Body of pancreas (tissue), 4 donors: ENCODE measurements around the gene POLN. TPM values are rescaled to one million over a fixed set of nuclear protein-coding genes. Genes with fewer than 3 reads are reported as not detected.

Experiments used
- ATAC-seq: fragments of 150-250 bp; one replicate; pipeline ENCODE4 v1.9.1; 2016
- DNase-seq, 4 donors: peaks; one replicate each; pipeline ENCODE4 v3.0.0-alpha.2; 2019
- H3K27ac ChIP-seq, 4 donors: fragments of 200-600 bp; sonication (generic); 1 replicate in 3 of 4; 2 replicates in 1 of 4; pipeline versions ENCODE4 v1.5.1 to v1.6.1; 2016 to 2019; ENCODE audit warnings: mild to moderate bottlenecking in 1 of 4, mixed read lengths in 1 of 4, moderate library complexity in 1 of 4
- H3K27me3 ChIP-seq, 2 donors: fragments of 200-600 bp; sonication (generic); one replicate each; pipeline ENCODE4 v1.6.0; 2016; ENCODE audit warnings: mild to moderate bottlenecking in 1 of 2
- H3K36me3 ChIP-seq, 2 donors: fragments of 200-600 bp; sonication (generic); replicated peaks in 1 of 2; 2 replicates each; pipeline ENCODE4 v1.5.1; 2016; ENCODE audit warnings: low read depth in 2 of 2; ENCODE audit not compliant: insufficient read depth in 1 of 2
- H3K4me1 ChIP-seq: fragments of 200-600 bp; sonication (generic); one replicate; pipeline ENCODE4 v1.6.0; 2016
- H3K4me3 ChIP-seq, 2 donors: fragments of 200-600 bp; sonication (generic); 1 replicate in 1 of 2; 2 replicates in 1 of 2; pipeline ENCODE4 v1.5.1; 2016 to 2019
- H3K9me3 ChIP-seq, 3 donors: fragments of 200-600 bp; sonication (generic); 1 replicate in 2 of 3; 2 replicates in 1 of 3; pipeline ENCODE4 v1.5.1; 2016
- CTCF ChIP-seq, 7 experiments: fragments of 450-650 bp in 4 of 7; fragments of 200-600 bp in 3 of 7; sonication (generic) in 3 of 7; IDR thresholded peaks; one replicate each; pipeline ENCODE4 v1.5.1; 2016 to 2019; ENCODE audit warnings: antibody characterized with exemption in 7 of 7
- POLR2A ChIP-seq, 3 donors: fragments of 450-650 bp; IDR thresholded peaks; one replicate each; pipeline ENCODE4 v1.6.1; 2016; ENCODE audit warnings: antibody characterized with exemption in 3 of 3, mild to moderate bottlenecking in 2 of 3
- WGBS, 2 donors: methylation state at CpG; one replicate each; pipeline ENCODE4 v1.1.5; 2017; 5-methylcytosine and 5-hydroxymethylcytosine counted together
- intact Hi-C: fragments of 100-400 bp; cut with DNase I; formaldehyde crosslinking; loops from one replicate; pipeline ENCODE4 v1.15.1; 2023
- total RNA-seq, 2 donors: library from RNA; depleted of rRNA; stranded (reverse); fragments of >200 nt; gene quantifications; one replicate each; pipeline ENCODE4 v1.1.0, GENCODE V29; 2016

The POLN gene
- total RNA-seq, 2 donors from 2014 or later, result 4.9 to 5.9 TPM

GRCh38 chr4:2071252-2071911, 170.5 kb downstream of the POLN start:
- ATAC-seq (peak; percentile 36), DNase-seq (peak in 2 of 4 donors; percentile 35 to 50)
- intact Hi-C loops, result no loop called here
- TF ChIP-seq CTCF (IDR thresholded peaks at IDR 0.05), result no peak
- no peak for TF ChIP-seq POLR2A (IDR thresholded peaks at IDR 0.05)
- H3K4me3 ChIP-seq, result no peak overlapping the region
- H3K36me3 ChIP-seq, result no peaks in the 10 kb centered on the region
- no peaks in the 10 kb centered on the region for H3K27me3 ChIP-seq
- no peaks in the 10 kb centered on the region for H3K9me3 ChIP-seq
- peaks cover 26% of the 10 kb centered on the region for H3K4me1 ChIP-seq
- peak overlapping the region; percentile 67 to 84 (median 73) for H3K27ac ChIP-seq
- 55 to 57% methylated on average over 4 to 15 of the region's 16 CpGs for WGBS, 2 donors

- WGBS, 2 donors, result 72 to 80% methylated on average over 10 to 22 of the region's 22 CpGs
- DNase-seq (no peak), ATAC-seq (no peak)
- H3K9me3 ChIP-seq, result no peaks in the 10 kb centered on the region
- peaks cover 26% of the 10 kb centered on the region for H3K4me1 ChIP-seq
- peak overlapping the region in 3 of 4 donors; percentile 70 to 84 (median 76) for H3K27ac ChIP-seq
- no peak overlapping the region for H3K4me3 ChIP-seq
- no peaks in the 10 kb centered on the region for H3K36me3 ChIP-seq
- intact Hi-C loops, result no loop called here
- TF ChIP-seq POLR2A (IDR thresholded peaks at IDR 0.05) (no peak), CTCF (IDR thresholded peaks at IDR 0.05) (no peak)
- H3K27me3 ChIP-seq, result no peaks in the 10 kb centered on the region
These were observed 171.3 kb downstream of the POLN start for GRCh38 chr4:2070421-2071251.

GRCh38 chr4:2069986-2070385, 171.9 kb downstream of the POLN start:
- 81 to 85% methylated on average over 5 to 14 of the region's 14 CpGs for WGBS, 2 donors
- no peak for TF ChIP-seq CTCF (IDR thresholded peaks at IDR 0.05)
- TF ChIP-seq POLR2A (IDR thresholded peaks at IDR 0.05), result no peak
- Histone ChIP-seq H3K4me1 (peaks cover 26% of the 10 kb centered on the region), H3K27ac (peak overlapping the region in 1 of 4 donors; percentile 9), H3K36me3 (no peaks in the 10 kb centered on the region), H3K4me3 (no peak overlapping the region), H3K27me3 (no peaks in the 10 kb centered on the region), H3K9me3 (no peaks in the 10 kb centered on the region)
- intact Hi-C loops, result no loop called here
- no peak for DNase-seq
- no peak for ATAC-seq

GRCh38 chr4:2069161-2069971, 172.6 kb downstream of the POLN start:
- ATAC-seq (no peak), DNase-seq (no peak)
- 75 to 84% methylated on average over 6 to 17 of the region's 17 CpGs for WGBS, 2 donors
- no peak overlapping the region for H3K4me3 ChIP-seq
- peaks cover 26% of the 10 kb centered on the region for H3K4me1 ChIP-seq
- intact Hi-C loops, result no loop called here
- no peaks in the 10 kb centered on the region for H3K27me3 ChIP-seq
- H3K9me3 ChIP-seq, result no peaks in the 10 kb centered on the region
- no peak for TF ChIP-seq POLR2A (IDR thresholded peaks at IDR 0.05)
- no peak for TF ChIP-seq CTCF (IDR thresholded peaks at IDR 0.05)
- H3K27ac ChIP-seq, result no peak overlapping the region
- H3K36me3 ChIP-seq, result no peaks in the 10 kb centered on the region
